A673 (cell line): ENCODE results near the gene RIF1. TPM values are rescaled to one million over a fixed set of nuclear protein-coding genes. Genes with fewer than 3 reads are reported as not detected.

Experiments used
- BruUV-seq: library from RNA; stranded (reverse); fragments of 400-500 nt; replicated peaks from 2 replicates; lab custom pipeline; 2021; lab: Mats Ljungman, UMichigan
- CTCF ChIA-PET: fragments of 300-600 bp; sonication (Branson Sonifier 250); formaldehyde crosslinking; loops from one replicate; lab custom pipeline; 2022; ENCODE audit warnings: antibody characterized with exemption; lab: Charles Lee
- POLR2A ChIA-PET: fragments of 300-600 bp; sonication (Branson Sonifier 250); formaldehyde crosslinking; loops from one replicate; lab custom pipeline; 2022; ENCODE audit warnings: antibody characterized with exemption; ENCODE audit not compliant: low non-redundant PET; lab: Charles Lee
- DNase-seq: peaks from one replicate; pipeline ENCODE4 v3.0.0-alpha.2; 2015; ENCODE audit warnings: low spot score
- H3K27ac ChIP-seq: fragments of 200-600 bp; sonication (generic); 2 replicates; pipeline ENCODE4 v1.5.1; 2016; ENCODE audit warnings: mixed run types, low read depth, mild to moderate bottlenecking, mixed read lengths, antibody characterized with exemption, low read length; ENCODE audit not compliant: poor library complexity, severe bottlenecking
- H3K27me3 ChIP-seq: fragments of 200-600 bp; sonication (generic); replicated peaks from 2 replicates; pipeline ENCODE4 v1.6.1; 2017; ENCODE audit warnings: mixed run types, low read depth, mild to moderate bottlenecking, mixed read lengths, antibody characterized with exemption, low read length; ENCODE audit not compliant: insufficient read depth, poor library complexity
- H3K36me3 ChIP-seq: fragments of 200-600 bp; sonication (generic); 2 replicates; pipeline ENCODE4 v1.6.1; 2016; ENCODE audit warnings: mixed run types, mild to moderate bottlenecking, mixed read lengths, antibody characterized with exemption, low read length; ENCODE audit not compliant: insufficient read depth, poor library complexity, severe bottlenecking
- H3K4me1 ChIP-seq: fragments of 200-600 bp; sonication (generic); 2 replicates; pipeline ENCODE4 v1.6.1; 2017; ENCODE audit warnings: mixed run types, mild to moderate bottlenecking, mixed read lengths, antibody characterized with exemption, low read length; ENCODE audit not compliant: insufficient read depth, poor library complexity, severe bottlenecking
- H3K4me3 ChIP-seq: fragments of 200-600 bp; sonication (generic); 2 replicates; pipeline ENCODE4 v1.5.1; 2016; ENCODE audit warnings: low read depth, mixed run types, mild to moderate bottlenecking, mixed read lengths, low read length; ENCODE audit not compliant: poor library complexity, severe bottlenecking
- H3K9me3 ChIP-seq: fragments of 200-600 bp; sonication (generic); 2 replicates; pipeline ENCODE4 v1.6.1; 2016; ENCODE audit warnings: mixed run types, low read depth, mild to moderate bottlenecking, mixed read lengths, antibody characterized with exemption, low read length; ENCODE audit not compliant: poor library complexity, severe bottlenecking
- CTCF ChIP-seq: fragments of 300-800, 200-600 bp; sonication (generic); conservative IDR thresholded peaks from 2 replicates; pipeline ENCODE4 v1.5.1; 2017; ENCODE audit warnings: low read depth, mild to moderate bottlenecking, antibody characterized with exemption, low read length, moderate library complexity, mixed read lengths
- EZH2 ChIP-seq: fragments of 200-600 bp; sonication (generic); IDR thresholded peaks from 2 replicates; pipeline ENCODE4 v1.6.1; 2017; ENCODE audit warnings: borderline replicate concordance, low read depth, mild to moderate bottlenecking, mixed read lengths, antibody characterized with exemption, low read length; ENCODE audit not compliant: poor library complexity, severe bottlenecking
- intact Hi-C: fragments of 100-400 bp; cut with micrococcal nuclease; formaldehyde crosslinking; loops from one replicate; pipeline ENCODE4 v1.10.0; 2022; ENCODE audit not compliant: unreplicated experiment
- total RNA-seq: library from RNA; stranded (reverse); gene quantifications from 2 replicates; pipeline ENCODE4 v1.2.3, GENCODE V29; 2021

The RIF1 gene
- total RNA-seq, 1 experiment from 2014 or later, result 111 TPM

GRCh38 chr2:151470556-151470955 is 60.9 kb downstream of the RIF1 start:
- intact Hi-C loops, result loop anchor here (10.0 kb wide), 1 partner anchor 554 kb away; no protein-coding TSS in a partner anchor
- no peak overlapping the region for H3K27ac ChIP-seq
- peaks cover 76% of the 10 kb centered on the region for H3K36me3 ChIP-seq
- ChIA-PET CTCF (no interaction called here), POLR2A (interaction anchor here (0.6 kb wide), 1 partner anchor 94 kb away, joined by 3 read pairs; no protein-coding TSS in a partner anchor)
- no peak for DNase-seq
- no peaks in the 10 kb centered on the region for H3K9me3 ChIP-seq
- no peak for TF ChIP-seq CTCF
- TF ChIP-seq EZH2, result no peak
- H3K4me1 ChIP-seq, result peaks cover 16% of the 10 kb centered on the region
- no TSS peak for BruUV-seq
- H3K27me3 ChIP-seq, result no peaks in the 10 kb centered on the region
- no peak overlapping the region for H3K4me3 ChIP-seq

GRCh38 chr2:151472966-151473365 is 63.3 kb downstream of the RIF1 start:
- H3K36me3 ChIP-seq, result peaks cover 56% of the 10 kb centered on the region

GRCh38 chr2:151475071-151475470 is 65.4 kb downstream of the RIF1 start:
- Histone ChIP-seq H3K36me3 (peaks cover 36% of the 10 kb centered on the region), H3K4me1 (peaks cover 57% of the 10 kb centered on the region), H3K27ac (peak overlapping the region; percentile 72), H3K27me3 (no peaks in the 10 kb centered on the region), H3K9me3 (no peaks in the 10 kb centered on the region), H3K4me3 (peak overlapping the region; percentile 14)
- no TSS peak for BruUV-seq
- POLR2A ChIA-PET, result no interaction called here
- TF ChIP-seq CTCF, result no peak
- TF ChIP-seq EZH2, result no peak
- DNase-seq, result peak; percentile 58
- intact Hi-C loops, result loop anchor here (10.0 kb wide), 1 partner anchor 550 kb away; no protein-coding TSS in a partner anchor
- CTCF ChIA-PET, result no interaction called here

More at GRCh38 chr2:151472966-151473365, 63.3 kb downstream of the RIF1 start:
- Histone ChIP-seq H3K4me1 (peaks cover 36% of the 10 kb centered on the region), H3K27me3 (no peaks in the 10 kb centered on the region), H3K4me3 (no peak overlapping the region), H3K9me3 (no peaks in the 10 kb centered on the region), H3K27ac (peak overlapping the region; percentile 45)
- TF ChIP-seq CTCF (no peak), EZH2 (no peak)
- no TSS peak for BruUV-seq
- intact Hi-C loops, result loop anchor here (10.0 kb wide), 1 partner anchor 552 kb away; no protein-coding TSS in a partner anchor
- no peak for DNase-seq
- CTCF ChIA-PET, result no interaction called here
- POLR2A ChIA-PET, result no interaction called here
